RCC 7860 (cell line): ENCODE results near the gene ABLIM1.

Source experiments
- DNase-seq: peaks from one replicate; pipeline ENCODE4 v3.0.0-alpha.2; 2015; ENCODE audit warnings: low spot score
- FAIRE-seq: peaks from 2 replicates; lab custom pipeline; 2012; peaks lifted over from hg19 to GRCh38; lab: Jason Lieb, UNC

ABLIM1 gene

GRCh38 chr10:114551636-114551972 lies 106.5 kb downstream of the ABLIM1 start:
- no peak for FAIRE-seq
- DNase-seq, result no peak

DNA sequence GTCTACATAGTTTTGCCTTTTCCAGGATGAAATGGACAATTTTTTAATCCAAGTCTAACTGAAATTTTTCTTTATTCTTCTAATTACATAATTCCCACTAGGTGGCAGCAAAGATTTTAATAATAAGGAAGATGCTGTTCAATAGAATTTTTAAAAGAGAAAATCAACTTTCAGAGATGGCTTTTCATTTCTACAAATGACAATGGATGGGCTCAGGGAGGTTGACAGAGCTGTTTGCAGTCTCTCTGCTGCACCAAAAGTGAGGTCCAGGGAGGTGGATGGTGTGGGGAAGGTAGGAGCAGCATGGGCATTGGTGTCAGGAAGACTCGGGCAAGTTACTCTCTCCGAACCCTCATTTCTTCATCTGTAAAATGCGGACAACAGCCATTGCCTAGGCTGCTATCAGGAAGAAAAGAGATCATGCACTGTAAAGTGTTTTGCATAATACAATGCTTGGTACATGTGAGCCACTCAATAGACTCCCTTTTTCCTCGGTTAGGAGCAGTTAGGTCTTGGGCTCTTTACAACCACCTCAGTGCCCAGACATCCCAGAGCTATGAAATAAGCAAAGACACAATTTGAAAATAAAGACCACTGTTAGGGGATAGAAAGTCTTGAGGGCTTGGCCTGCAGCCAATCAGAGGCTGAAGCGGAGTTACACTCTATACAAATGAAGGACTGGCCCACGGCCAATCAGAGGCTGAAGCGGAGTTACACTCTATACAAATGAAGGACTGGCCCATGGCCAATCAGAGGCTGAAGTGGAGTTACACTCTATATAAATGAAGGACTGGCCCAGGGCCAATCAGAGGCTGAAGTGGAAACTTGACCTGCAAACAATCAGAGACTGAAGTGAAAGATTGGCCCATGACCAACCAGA lies 107.1 kb downstream of the ABLIM1 start:
- DNase-seq, result peak; percentile 44

DNA sequence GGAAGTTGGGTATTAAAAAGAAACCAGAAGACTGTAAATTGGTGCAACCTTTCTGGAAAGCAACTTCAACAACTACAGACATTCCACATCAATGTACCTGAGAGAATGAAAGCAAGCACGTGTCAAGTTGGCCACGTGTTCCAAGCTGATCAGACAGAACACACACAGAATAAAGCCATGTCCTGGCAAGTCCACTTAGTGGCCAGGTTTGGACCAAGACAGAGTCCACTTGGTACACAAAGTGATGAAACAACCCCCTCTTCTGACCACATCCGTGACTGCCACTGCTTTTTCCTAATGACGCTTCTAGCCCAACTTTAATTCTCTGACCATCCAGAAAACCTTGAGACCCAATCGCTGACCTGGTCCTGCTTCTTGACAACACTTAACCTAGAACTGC lies 109.4 kb downstream of the ABLIM1 start:
- no peak for FAIRE-seq
- DNase-seq, result no peak

More for the DNA sequence above, 107.1 kb downstream of the ABLIM1 start:
- FAIRE-seq, result peak; percentile 75

- DNase-seq (no peak), FAIRE-seq (no peak)
These were observed 110.6 kb downstream of the ABLIM1 start for GRCh38 chr10:114547514-114547913.

DNA sequence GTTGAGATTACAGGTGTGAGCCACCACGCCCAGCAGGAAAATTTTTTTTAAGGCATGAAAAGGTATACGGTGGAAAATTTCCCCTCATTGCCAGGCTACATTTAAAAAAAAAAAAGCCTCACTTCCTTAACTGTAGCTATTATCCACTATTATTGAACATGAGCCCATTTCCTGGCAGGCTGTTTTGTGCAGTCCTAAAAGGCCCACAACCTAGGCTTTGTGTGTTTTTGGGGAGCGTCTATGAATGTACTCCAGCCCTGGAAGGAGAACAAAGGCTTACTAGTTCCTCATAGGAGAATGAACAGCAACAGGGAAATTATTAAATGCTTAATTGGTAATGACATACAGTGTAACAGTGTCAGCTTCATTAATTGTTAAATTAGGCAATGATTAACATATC lies 111.0 kb downstream of the ABLIM1 start:
- FAIRE-seq (no peak), DNase-seq (no peak)

GRCh38 chr10:114545819-114546218 lies 112.3 kb downstream of the ABLIM1 start:
- FAIRE-seq, result no peak

GRCh38 chr10:114545071-114545470 lies 113.0 kb downstream of the ABLIM1 start:
- FAIRE-seq (peak; percentile 96), DNase-seq (peak; percentile 90)

More at GRCh38 chr10:114545819-114546218, 112.3 kb downstream of the ABLIM1 start:
- no peak for DNase-seq

- FAIRE-seq (no peak), DNase-seq (peak; percentile 32)
These were observed 113.9 kb downstream of the ABLIM1 start for GRCh38 chr10:114544045-114544659.

GRCh38 chr10:114543456-114543855 lies 114.6 kb downstream of the ABLIM1 start:
- DNase-seq (no peak), FAIRE-seq (no peak)

DNA sequence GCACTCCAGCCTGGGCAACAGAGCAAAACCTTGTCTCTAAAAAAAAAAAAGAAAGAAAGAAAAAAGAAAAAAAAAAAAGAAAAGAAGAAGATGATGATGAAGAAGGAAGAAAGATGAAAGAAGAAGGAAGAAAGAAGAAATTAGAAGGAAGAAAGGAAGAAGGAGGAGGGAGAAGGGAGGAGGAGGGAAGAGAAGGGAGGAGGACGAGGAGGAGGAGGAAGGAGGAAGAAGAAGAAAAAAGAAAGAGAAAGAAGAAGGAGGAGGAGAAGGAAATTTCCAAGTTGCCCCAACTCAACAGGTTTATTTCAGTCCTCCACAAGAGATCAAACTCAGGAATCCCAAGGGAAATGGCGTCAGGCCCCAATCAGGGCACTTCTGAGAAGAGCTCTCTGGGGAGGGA lies 115.7 kb downstream of the ABLIM1 start:
- DNase-seq, result no peak
- no peak for FAIRE-seq

DNA sequence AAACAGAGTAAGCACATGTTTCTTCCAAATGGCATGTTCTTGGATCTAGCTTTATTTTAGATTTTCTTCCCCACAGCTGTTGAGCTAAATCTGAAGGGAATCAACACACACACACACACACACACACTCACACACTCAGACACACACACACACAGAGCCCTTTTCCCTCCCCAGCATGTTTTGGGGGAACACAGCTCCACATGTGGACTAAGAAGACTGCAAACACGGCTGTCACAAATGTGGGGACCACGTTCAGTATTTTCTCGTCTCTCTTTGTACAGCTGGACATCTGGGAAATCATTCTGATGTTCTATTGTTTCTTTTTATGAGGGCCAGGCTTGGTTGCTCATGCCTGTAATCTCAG lies 116.3 kb downstream of the ABLIM1 start:
- DNase-seq, result no peak
- no peak for FAIRE-seq

DNA sequence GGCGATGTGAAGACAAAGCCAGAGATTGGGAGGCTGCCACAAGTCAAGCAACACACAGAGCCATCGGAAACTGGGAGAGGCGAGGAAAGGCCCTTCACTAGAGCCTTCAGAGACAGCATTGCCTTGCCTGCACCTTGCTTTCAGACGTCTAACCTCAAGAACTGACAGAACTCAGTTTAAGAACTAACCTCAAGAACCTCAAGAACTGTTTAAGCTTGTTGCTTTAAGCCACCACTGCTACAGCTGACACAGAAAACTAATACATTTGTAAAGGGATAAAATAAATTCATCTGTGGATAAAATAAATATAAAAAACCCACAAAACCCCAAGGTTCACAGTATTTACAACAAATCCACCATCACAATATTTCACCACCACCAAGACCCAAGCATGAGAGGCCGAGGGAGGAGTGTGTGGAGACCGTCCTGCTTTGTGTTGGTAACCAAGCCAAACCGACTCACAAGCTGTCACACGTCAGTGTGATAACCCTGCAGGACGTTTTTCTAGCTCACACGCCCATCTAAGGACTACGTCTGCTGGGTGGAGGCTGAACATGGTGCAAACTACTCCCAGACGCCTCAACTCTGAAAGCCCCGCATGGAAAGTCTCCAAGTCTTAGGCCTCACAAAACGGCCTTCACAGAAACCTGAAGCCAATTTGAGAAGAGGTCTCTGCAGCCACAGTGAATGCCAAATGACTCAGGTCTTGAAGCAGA lies 116.8 kb downstream of the ABLIM1 start:
- DNase-seq, result peak; percentile 37
- FAIRE-seq, result no peak

GRCh38 chr10:114540236-114540635 lies 117.8 kb downstream of the ABLIM1 start:
- no peak for DNase-seq
- FAIRE-seq, result no peak

DNA sequence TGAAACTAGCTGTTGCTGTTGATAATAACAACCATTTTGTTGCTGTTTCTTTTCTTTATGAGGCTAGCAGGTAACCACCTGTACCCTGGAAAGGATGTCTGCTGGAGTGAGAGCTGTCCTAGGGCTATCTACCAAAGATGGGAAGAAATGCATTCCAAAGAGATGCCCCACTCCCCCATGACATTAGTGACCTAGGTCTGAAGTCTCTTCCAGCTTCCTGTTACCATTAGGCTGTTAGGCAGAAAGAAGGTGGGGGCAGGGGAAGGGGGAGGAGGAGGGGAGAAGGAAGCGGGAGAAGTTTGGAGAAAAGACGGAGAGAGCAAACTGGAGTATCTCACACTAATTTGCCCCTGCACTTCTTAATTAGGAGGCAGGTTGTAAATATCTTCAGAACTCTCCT lies 118.5 kb downstream of the ABLIM1 start:
- DNase-seq (no peak), FAIRE-seq (no peak)

- DNase-seq, result no peak
- FAIRE-seq, result no peak
These were observed 119.7 kb downstream of the ABLIM1 start for GRCh38 chr10:114538181-114538906.

DNA sequence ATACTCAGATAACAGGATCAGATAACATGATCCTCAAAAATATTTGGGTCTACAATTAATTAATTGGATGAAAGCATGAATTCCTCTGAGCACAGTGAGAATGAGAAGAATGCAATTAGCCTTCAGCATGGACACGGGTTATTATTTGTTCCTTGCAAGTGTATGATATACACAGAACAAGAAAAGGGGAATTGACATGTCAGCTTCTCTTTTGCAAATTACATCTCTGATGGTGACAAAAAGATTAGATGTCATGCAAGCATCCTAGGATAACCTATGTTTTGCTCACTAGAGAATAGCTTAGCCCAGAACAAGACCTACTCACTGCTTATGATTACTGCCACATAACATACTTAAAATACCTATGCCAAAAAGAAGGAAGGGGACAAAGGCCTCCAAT lies 120.3 kb downstream of the ABLIM1 start:
- FAIRE-seq, result no peak

DNA sequence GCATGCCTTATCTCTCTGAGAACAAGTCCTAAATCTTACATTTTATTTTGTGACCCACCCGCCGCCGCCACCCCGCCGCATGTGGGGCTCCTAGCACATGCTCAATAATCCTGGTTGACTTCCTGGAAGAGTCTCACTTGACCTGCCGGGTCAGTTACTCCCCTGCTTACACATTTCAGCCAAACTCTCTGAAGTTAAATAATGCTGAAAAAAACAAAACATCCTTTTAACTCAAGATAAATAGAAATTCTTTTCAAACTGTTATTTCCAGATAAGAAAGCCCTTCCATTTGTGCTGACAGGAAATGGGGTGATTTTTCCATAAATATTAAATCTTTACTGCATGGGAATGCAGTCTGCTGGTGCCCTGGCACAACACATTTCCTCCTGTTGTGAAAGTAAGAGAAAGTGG lies 123.5 kb downstream of the ABLIM1 start:
- DNase-seq, result no peak
- no peak for FAIRE-seq

More for the DNA sequence above, 120.3 kb downstream of the ABLIM1 start:
- DNase-seq, result no peak

DNA sequence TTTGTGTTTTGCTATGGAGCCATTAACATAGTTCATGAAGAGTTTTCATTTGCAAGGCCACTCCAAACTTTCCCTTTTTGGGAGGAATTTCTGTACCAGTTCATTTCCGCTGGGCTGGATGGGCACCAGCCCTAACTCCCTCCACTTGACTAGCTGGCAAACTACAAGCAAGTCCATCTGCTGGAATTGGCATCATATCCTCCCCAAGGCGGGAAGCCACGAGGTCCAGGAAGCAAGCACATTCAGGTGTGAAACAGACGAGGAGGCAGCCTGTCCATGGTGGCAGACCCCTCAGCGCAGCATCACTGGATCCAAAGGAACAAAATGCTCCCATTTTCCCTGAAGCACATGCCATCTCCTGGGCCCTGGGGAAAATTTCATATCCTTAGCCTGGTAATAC lies 125.8 kb downstream of the ABLIM1 start:
- no peak for DNase-seq
- no peak for FAIRE-seq

- FAIRE-seq (peak; percentile 79), DNase-seq (peak; percentile 77)
These were observed 131.4 kb downstream of the ABLIM1 start for GRCh38 chr10:114526504-114527238.

DNA sequence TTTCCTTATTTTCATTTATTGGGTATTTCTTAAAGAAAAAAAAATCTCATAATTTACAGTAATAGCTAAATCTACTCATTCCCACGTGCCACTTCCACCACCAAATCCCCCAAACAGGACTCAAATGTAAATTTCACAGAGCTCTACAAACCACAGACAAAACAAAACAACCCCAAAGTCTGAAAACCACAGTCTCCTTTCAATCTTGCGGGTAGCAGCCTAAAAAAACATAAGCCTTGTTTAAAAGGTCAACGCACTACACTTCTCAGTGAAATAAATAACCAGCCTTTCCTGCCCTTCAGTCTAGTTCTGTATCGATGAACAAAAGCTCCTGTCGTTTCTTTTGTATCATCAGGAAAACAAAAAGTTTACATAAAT lies 132.0 kb downstream of the ABLIM1 start:
- FAIRE-seq (peak; percentile 25), DNase-seq (no peak)
